ENCODE results near the gene AP1AR. TPM values are rescaled to one million over a fixed set of nuclear protein-coding genes. Genes with fewer than 3 reads are reported as not detected.
"Not testable (repeated sequence)": the region's sequence is repeated elsewhere in the genome, so short reads cannot be mapped to it uniquely, and the experiment has no call there.

Gene AP1AR
- total RNA-seq, 1 donor from 2014 or later = 37.7 TPM

GRCh38 chr4:112279025-112279881, 47.7 kb downstream of the AP1AR start:
- no peak for DNase-seq (ENCODE audit: low read depth in 2 of 2)

- DNase-seq (ENCODE audit: low read depth in 2 of 2) = no peak
Measured at GRCh38 chr4:112279882-112280315, 48.3 kb downstream of the AP1AR start.

- DNase-seq (ENCODE audit: low read depth in 2 of 2) = no peak
Measured at GRCh38 chr4:112280386-112281056, 48.9 kb downstream of the AP1AR start.

- not testable (repeated sequence) for DNase-seq (ENCODE audit: low read depth in 2 of 2)
Measured at GRCh38 chr4:112281895-112282398, 50.4 kb downstream of the AP1AR start.

GRCh38 chr4:112282860-112283667, 51.5 kb downstream of the AP1AR start:
- DNase-seq (ENCODE audit: low read depth in 2 of 2) = no peak

- peak; percentile 10 to 41 for DNase-seq (ENCODE audit: low read depth in 2 of 2)
Measured at GRCh38 chr4:112284166-112284565, 52.6 kb downstream of the AP1AR start.

GRCh38 chr4:112284662-112285411, 53.2 kb downstream of the AP1AR start:
- DNase-seq (ENCODE audit: low read depth in 2 of 2) = peak; percentile 50

GRCh38 chr4:112287258-112287989, 55.8 kb downstream of the AP1AR start:
- no peak for DNase-seq (ENCODE audit: low read depth in 2 of 2)

- no peak for DNase-seq (ENCODE audit: low read depth in 2 of 2)
Measured at GRCh38 chr4:112288455-112288854, 56.9 kb downstream of the AP1AR start.

- DNase-seq (ENCODE audit: low read depth in 2 of 2) = no peak
Measured at GRCh38 chr4:112289407-112290253, 58.0 kb downstream of the AP1AR start.

- no peak for DNase-seq (ENCODE audit: low read depth in 2 of 2)
Measured at GRCh38 chr4:112290341-112290740, 58.8 kb downstream of the AP1AR start.

GRCh38 chr4:112296949-112297880, 65.6 kb downstream of the AP1AR start, which contains the start of gene ALPK1:
TSS of gene ALPK1 (plus strand) at chr4:112297369.
- DNase-seq (ENCODE audit: low read depth in 2 of 2) = peak in 1 of 2 donors; percentile 87

GRCh38 chr4:112299721-112300120, 68.1 kb downstream of the AP1AR start:
- DNase-seq (ENCODE audit: low read depth in 2 of 2) = no peak

GRCh38 chr4:112302320-112303274, 71.0 kb downstream of the AP1AR start:
- no peak for DNase-seq (ENCODE audit: low read depth in 2 of 2)

GRCh38 chr4:112305477-112305876, 73.9 kb downstream of the AP1AR start:
- not testable (repeated sequence) for DNase-seq (ENCODE audit: low read depth in 2 of 2)

- DNase-seq (ENCODE audit: low read depth in 2 of 2) = not testable (repeated sequence)
Measured at GRCh38 chr4:112309263-112309791, 77.7 kb downstream of the AP1AR start.

- DNase-seq (ENCODE audit: low read depth in 2 of 2) = no peak
Measured at GRCh38 chr4:112311516-112311915, 79.9 kb downstream of the AP1AR start.

All from lung microvascular endothelial cell (primary cell).